OCI-LY1 (cell line): ENCODE data around the gene NEMP1.

ENCODE experiments used
- EZH2 ChIP-seq: fragments of 200-600 bp; sonication (generic), shearing (Covaris generic); IDR thresholded peaks from 2 replicates; pipeline ENCODE4 v1.8.0; 2017; ENCODE audit warnings: borderline replicate concordance, mixed run types, mild to moderate bottlenecking, antibody characterized with exemption, low read length, moderate library complexity, mixed read lengths
- TF ChIP-seq, protein P1 (sequence below): fragments of 200-600 bp; sonication (generic), shearing (Covaris generic); IDR thresholded peaks from 2 replicates; pipeline ENCODE4 v1.5.1; 2017; ENCODE audit warnings: mild to moderate bottlenecking, antibody characterized with exemption, low read length, moderate library complexity, mixed read lengths

GRCh38 chr12:57096099-57096572 lies 17.5 kb upstream of the NEMP1 start:
- TF ChIP-seq, protein P1, sequence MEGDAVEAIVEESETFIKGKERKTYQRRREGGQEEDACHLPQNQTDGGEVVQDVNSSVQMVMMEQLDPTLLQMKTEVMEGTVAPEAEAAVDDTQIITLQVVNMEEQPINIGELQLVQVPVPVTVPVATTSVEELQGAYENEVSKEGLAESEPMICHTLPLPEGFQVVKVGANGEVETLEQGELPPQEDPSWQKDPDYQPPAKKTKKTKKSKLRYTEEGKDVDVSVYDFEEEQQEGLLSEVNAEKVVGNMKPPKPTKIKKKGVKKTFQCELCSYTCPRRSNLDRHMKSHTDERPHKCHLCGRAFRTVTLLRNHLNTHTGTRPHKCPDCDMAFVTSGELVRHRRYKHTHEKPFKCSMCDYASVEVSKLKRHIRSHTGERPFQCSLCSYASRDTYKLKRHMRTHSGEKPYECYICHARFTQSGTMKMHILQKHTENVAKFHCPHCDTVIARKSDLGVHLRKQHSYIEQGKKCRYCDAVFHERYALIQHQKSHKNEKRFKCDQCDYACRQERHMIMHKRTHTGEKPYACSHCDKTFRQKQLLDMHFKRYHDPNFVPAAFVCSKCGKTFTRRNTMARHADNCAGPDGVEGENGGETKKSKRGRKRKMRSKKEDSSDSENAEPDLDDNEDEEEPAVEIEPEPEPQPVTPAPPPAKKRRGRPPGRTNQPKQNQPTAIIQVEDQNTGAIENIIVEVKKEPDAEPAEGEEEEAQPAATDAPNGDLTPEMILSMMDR: no peak
- TF ChIP-seq EZH2: no peak
